ENCODE data around the gene OTUB1.

The OTUB1 gene

GRCh38 chr11:63997104-63997700 lies 11.0 kb downstream of the OTUB1 start:
- Histone ChIP-seq H4K8ac (ENCODE audit: low read depth, low read length) (no peak overlapping the region), H2AK5ac (ENCODE audit: low read depth, low read length) (no peak overlapping the region), H2BK15ac (ENCODE audit: low read length) (no peak overlapping the region), H3K36me3 (replicated peaks in 1 of 2; ENCODE audit: control insufficient read depth in 2 of 2, insufficient read depth in 2 of 2, low read length in 2 of 2) (peaks cover 27 to 66% of the 10 kb centered on the region in 2 donors), H3K9me3 (replicated peaks in 1 of 2; ENCODE audit: control insufficient read depth in 2 of 2, insufficient read depth in 1 of 2, low read depth in 1 of 2, low read length in 2 of 2) (no peaks in the 10 kb centered on the region), H3K79me1 (ENCODE audit: low read depth, low read length) (peaks cover 12% of the 10 kb centered on the region), H3K23ac (ENCODE audit: low read depth, low read length, poor library complexity) (no peak overlapping the region), H3K18ac (ENCODE audit: low read length) (no peak overlapping the region), H3K4me2 (ENCODE audit: insufficient read depth, low read length, poor library complexity, severe bottlenecking) (no peak overlapping the region), H3K27ac (replicated peaks; ENCODE audit: low read length) (no peak overlapping the region), H2BK12ac (ENCODE audit: low read length) (no peak overlapping the region), H2BK5ac (ENCODE audit: low read length) (no peak overlapping the region), H3K27me3 (ENCODE audit: control insufficient read depth in 3 of 3, insufficient read depth in 3 of 3, low read depth in 1 of 3, low read length in 3 of 3) (peaks cover 0 to 24% (median 0%) of the 10 kb centered on the region in 3 experiments), H3K9ac (ENCODE audit: low read depth, low read length, poor library complexity) (peak overlapping the region; percentile 7), H3K4ac (ENCODE audit: low read length) (no peak overlapping the region), H3K14ac (ENCODE audit: low read length) (peak overlapping the region; percentile 64), H2AFZ (ENCODE audit: low read length) (no peak overlapping the region), H3K4me1 (ENCODE audit: control insufficient read depth in 2 of 2, insufficient read depth in 1 of 2, low read depth in 1 of 2, low read length in 2 of 2) (peaks cover 0 to 16% of the 10 kb centered on the region in 2 donors), H2BK120ac (ENCODE audit: low read depth, low read length) (no peak overlapping the region), H3K4me3 (ENCODE audit: low read length in 2 of 2) (no peak overlapping the region), H4K91ac (ENCODE audit: low read depth, low read length, poor library complexity) (no peak overlapping the region)
- WGBS, 2 donors (ENCODE audit: extremely low coverage in 2 of 2, insufficient read length in 2 of 2, insufficient replicate concordance in 1 of 2): no CpG with 5 or more reads among the region's 27 CpGs
- DNase-seq (ENCODE audit: low spot score): no peak

GRCh38 chr11:63997801-63998337 lies 11.6 kb downstream of the OTUB1 start:
- Histone ChIP-seq H2BK15ac (ENCODE audit: low read length) (no peak overlapping the region), H3K79me1 (ENCODE audit: low read depth, low read length) (peaks cover 11% of the 10 kb centered on the region), H3K27me3 (ENCODE audit: control insufficient read depth in 3 of 3, insufficient read depth in 3 of 3, low read depth in 1 of 3, low read length in 3 of 3) (peaks cover 0 to 26% (median 0%) of the 10 kb centered on the region in 3 experiments), H4K8ac (ENCODE audit: low read depth, low read length) (no peak overlapping the region), H3K27ac (replicated peaks; ENCODE audit: low read length) (no peak overlapping the region), H3K23ac (ENCODE audit: low read depth, low read length, poor library complexity) (peak overlapping the region; percentile 96), H3K4me2 (ENCODE audit: insufficient read depth, low read length, poor library complexity, severe bottlenecking) (no peak overlapping the region), H3K4ac (ENCODE audit: low read length) (no peak overlapping the region), H3K9me3 (replicated peaks in 1 of 2; ENCODE audit: control insufficient read depth in 2 of 2, insufficient read depth in 1 of 2, low read depth in 1 of 2, low read length in 2 of 2) (no peaks in the 10 kb centered on the region), H2BK12ac (ENCODE audit: low read length) (peak overlapping the region; percentile 46), H2BK120ac (ENCODE audit: low read depth, low read length) (no peak overlapping the region), H3K14ac (ENCODE audit: low read length) (no peak overlapping the region), H3K9ac (ENCODE audit: low read depth, low read length, poor library complexity) (peak overlapping the region; percentile 72), H3K36me3 (replicated peaks in 1 of 2; ENCODE audit: control insufficient read depth in 2 of 2, insufficient read depth in 2 of 2, low read length in 2 of 2) (peaks cover 26 to 64% of the 10 kb centered on the region in 2 donors), H3K18ac (ENCODE audit: low read length) (peak overlapping the region; percentile 35), H2AFZ (ENCODE audit: low read length) (no peak overlapping the region), H3K4me1 (ENCODE audit: control insufficient read depth in 2 of 2, insufficient read depth in 1 of 2, low read depth in 1 of 2, low read length in 2 of 2) (peaks cover 0 to 16% of the 10 kb centered on the region in 2 donors), H4K91ac (ENCODE audit: low read depth, low read length, poor library complexity) (no peak overlapping the region), H2BK5ac (ENCODE audit: low read length) (no peak overlapping the region), H3K4me3 (ENCODE audit: low read length in 2 of 2) (peak overlapping the region in 1 of 2 donors; percentile 21), H2AK5ac (ENCODE audit: low read depth, low read length) (peak overlapping the region; percentile 96)
- DNase-seq (ENCODE audit: low spot score): no peak
- no CpG with 5 or more reads among the region's 11 CpGs for WGBS, 2 donors (ENCODE audit: extremely low coverage in 2 of 2, insufficient read length in 2 of 2, insufficient replicate concordance in 1 of 2)

- Histone ChIP-seq H2BK12ac (ENCODE audit: low read length) (no peak overlapping the region), H3K9me3 (replicated peaks in 1 of 2; ENCODE audit: control insufficient read depth in 2 of 2, insufficient read depth in 1 of 2, low read depth in 1 of 2, low read length in 2 of 2) (no peaks in the 10 kb centered on the region), H3K27ac (replicated peaks; ENCODE audit: low read length) (no peak overlapping the region), H3K14ac (ENCODE audit: low read length) (peak overlapping the region; percentile 97), H3K4me1 (ENCODE audit: control insufficient read depth in 2 of 2, insufficient read depth in 1 of 2, low read depth in 1 of 2, low read length in 2 of 2) (peaks cover 0 to 16% of the 10 kb centered on the region in 2 donors), H2AFZ (ENCODE audit: low read length) (no peak overlapping the region), H3K4me3 (ENCODE audit: low read length in 2 of 2) (peak overlapping the region in 1 of 2 donors; percentile 67), H2AK5ac (ENCODE audit: low read depth, low read length) (peak overlapping the region; percentile 75), H3K36me3 (replicated peaks in 1 of 2; ENCODE audit: control insufficient read depth in 2 of 2, insufficient read depth in 2 of 2, low read length in 2 of 2) (peaks cover 22 to 58% of the 10 kb centered on the region in 2 donors), H2BK5ac (ENCODE audit: low read length) (peak overlapping the region; percentile 75), H3K27me3 (ENCODE audit: control insufficient read depth in 3 of 3, insufficient read depth in 3 of 3, low read depth in 1 of 3, low read length in 3 of 3) (peaks cover 0 to 26% (median 0%) of the 10 kb centered on the region in 3 experiments), H3K4ac (ENCODE audit: low read length) (no peak overlapping the region), H3K9ac (ENCODE audit: low read depth, low read length, poor library complexity) (peak overlapping the region; percentile 89), H2BK15ac (ENCODE audit: low read length) (peak overlapping the region; percentile 78), H3K23ac (ENCODE audit: low read depth, low read length, poor library complexity) (peak overlapping the region; percentile 96), H2BK120ac (ENCODE audit: low read depth, low read length) (peak overlapping the region; percentile 99), H3K18ac (ENCODE audit: low read length) (peak overlapping the region; percentile 94), H4K91ac (ENCODE audit: low read depth, low read length, poor library complexity) (peak overlapping the region; percentile 9), H3K4me2 (ENCODE audit: insufficient read depth, low read length, poor library complexity, severe bottlenecking) (peak overlapping the region; percentile 83), H3K79me1 (ENCODE audit: low read depth, low read length) (peaks cover 9% of the 10 kb centered on the region), H4K8ac (ENCODE audit: low read depth, low read length) (no peak overlapping the region)
- no CpG with 5 or more reads among the region's 54 CpGs for WGBS, 2 donors (ENCODE audit: extremely low coverage in 2 of 2, insufficient read length in 2 of 2, insufficient replicate concordance in 1 of 2)
- DNase-seq (ENCODE audit: low spot score): peak; percentile 32
Measured at GRCh38 chr11:63998558-63999348, 12.5 kb downstream of the OTUB1 start.
